HEK293 (cell line): ENCODE results near the gene LSM7.
A peak's percentile ranks its signal among the peaks of the same experiment; 100 is the strongest.

Experiments used
- CTCF ChIA-PET: fragments of 350-600 bp; formaldehyde crosslinking; extraction: SDS; loops from one replicate; lab custom pipeline; 2021; ENCODE audit warnings: antibody characterized with exemption; lab: Yijun Ruan, JAX
- POLR2A ChIA-PET: fragments of 300-600 bp; formaldehyde crosslinking; extraction: SDS; loops from one replicate; lab custom pipeline; 2020; ENCODE audit warnings: antibody characterized with exemption, inconsistent platforms; lab: Yijun Ruan, JAX
- H3K27ac ChIP-seq: fragments of 200-500 bp; sonication (Bioruptor generic); 2 replicates; pipeline ENCODE4 v1.5.1; 2014; ENCODE audit warnings: low read depth, low read length, control low read depth, inconsistent platforms; ENCODE audit errors: extremely low read depth
- H3K36me3 ChIP-seq, 2 experiments: fragments of 200-500 bp in 1 of 2; sonication (Bioruptor generic) in 1 of 2; 1 replicate in 1 of 2; 2 replicates in 1 of 2; pipeline ENCODE4 v1.5.1; 2014 to 2017; ENCODE audit warnings: inconsistent platforms in 2 of 2, low read length in 2 of 2; ENCODE audit not compliant: control insufficient read depth in 2 of 2, insufficient read depth in 1 of 2
- H3K4me1 ChIP-seq: fragments of 200-500 bp; sonication (Bioruptor generic); 2 replicates; pipeline ENCODE4 v1.5.1; 2014; ENCODE audit warnings: mild to moderate bottlenecking, low read length, inconsistent platforms; ENCODE audit not compliant: control insufficient read depth, insufficient read depth
- H3K4me3 ChIP-seq: 2 replicates; pipeline ENCODE4 v1.5.1; 2011; ENCODE audit warnings: low read depth, mild to moderate bottlenecking, control low read depth, low read length, moderate library complexity
- H3K9me3 ChIP-seq: fragments of 200-500 bp; sonication (Bioruptor generic); 2 replicates; pipeline ENCODE4 v1.5.1; 2014; ENCODE audit warnings: low read depth, low read length, inconsistent platforms; ENCODE audit not compliant: control insufficient read depth, insufficient read depth
- AEBP2 ChIP-seq: fragments of 450-650 bp; formaldehyde crosslinking; IDR thresholded peaks from 2 replicates; pipeline ENCODE4 v1.5.1; 2016; ENCODE audit warnings: missing biosample characterization, missing genetic modification characterization, borderline replicate concordance
- HOXC10 ChIP-seq: sonication (generic); formaldehyde crosslinking; IDR thresholded peaks from 2 replicates; pipeline ENCODE4 v1.8.1; 2023; ENCODE audit warnings: mild to moderate bottlenecking, missing genetic modification reagents
- MZF1 ChIP-seq: fragments of 450-650 bp; formaldehyde crosslinking; IDR thresholded peaks from 2 replicates; pipeline ENCODE4 v1.5.1; 2017; ENCODE audit warnings: missing biosample characterization, missing genetic modification characterization, borderline replicate concordance
- PRDM1 ChIP-seq: fragments of 450-650 bp; formaldehyde crosslinking; IDR thresholded peaks from 2 replicates; pipeline ENCODE4; 2016; ENCODE audit warnings: missing biosample characterization, missing genetic modification characterization
- ZBTB10 ChIP-seq: fragments of 450-650 bp; formaldehyde crosslinking; IDR thresholded peaks from 2 replicates; pipeline ENCODE4 v1.5.1; 2016; ENCODE audit warnings: missing biosample characterization, missing genetic modification characterization
- ZBTB17 ChIP-seq: fragments of 450-650 bp; formaldehyde crosslinking; IDR thresholded peaks from 2 replicates; pipeline ENCODE4 v1.5.1; 2016; ENCODE audit warnings: missing biosample characterization, missing genetic modification characterization
- ZNF148 ChIP-seq: fragments of 450-650 bp; formaldehyde crosslinking; IDR thresholded peaks from 2 replicates; pipeline ENCODE4 v1.5.0; 2017; ENCODE audit warnings: missing biosample characterization, missing genetic modification characterization, borderline replicate concordance
- ZNF26 ChIP-seq: fragments of 450-650 bp; formaldehyde crosslinking; IDR thresholded peaks from 2 replicates; pipeline ENCODE4 v1.5.1; 2016; ENCODE audit warnings: missing biosample characterization, missing genetic modification characterization
- ZNF335 ChIP-seq: fragments of 450-650 bp; formaldehyde crosslinking; conservative IDR thresholded peaks from 2 replicates; pipeline ENCODE4 v1.5.1; 2016; ENCODE audit warnings: missing biosample characterization, missing genetic modification characterization
- ZNF521 ChIP-seq: fragments of 450-650 bp; formaldehyde crosslinking; IDR thresholded peaks from 2 replicates; pipeline ENCODE4 v1.5.1; 2017; ENCODE audit warnings: missing biosample characterization, mild to moderate bottlenecking, missing genetic modification characterization
- ZNF529 ChIP-seq: fragments of 450-650 bp; formaldehyde crosslinking; IDR thresholded peaks from 2 replicates; pipeline ENCODE4 v1.5.1; 2017; ENCODE audit warnings: missing genetic modification characterization, missing biosample characterization; ENCODE audit not compliant: insufficient replicate concordance
- ZNF558 ChIP-seq: fragments of 450-650 bp; formaldehyde crosslinking; IDR thresholded peaks from 2 replicates; pipeline ENCODE4 v1.5.1; 2016; ENCODE audit warnings: missing biosample characterization, missing genetic modification characterization
- ZNF768 ChIP-seq: fragments of 450-650 bp; formaldehyde crosslinking; IDR thresholded peaks from 2 replicates; pipeline ENCODE4 v1.5.1; 2018; ENCODE audit warnings: missing biosample characterization, mild to moderate bottlenecking, missing genetic modification characterization
- ZSCAN30 ChIP-seq: fragments of 450-650 bp; IDR thresholded peaks from 2 replicates; pipeline ENCODE4 v1.5.1; 2018; ENCODE audit warnings: missing biosample characterization, mild to moderate bottlenecking, missing genetic modification characterization, moderate library complexity

Gene LSM7

GRCh38 chr19:2288338-2288817 is 40.0 kb downstream of the LSM7 start:
- CTCF ChIA-PET = interaction anchor here (0.7 to 1.0 kb wide), 3 partner anchors 13 to 349 kb away, joined by 3 read pairs; no protein-coding TSS in a partner anchor
- no peak overlapping the region for H3K4me3 ChIP-seq
- no peaks in the 10 kb centered on the region for H3K4me1 ChIP-seq
- TF ChIP-seq AEBP2 (tag by site-specific recombination) = no peak
- no peak for TF ChIP-seq ZNF26 (tag by site-specific recombination)
- POLR2A ChIA-PET = interaction anchor here (1.0 to 1.7 kb wide), 3 partner anchors 9 to 187 kb away, joined by 3 to 5 read pairs (median 4); partner anchors contain the start of genes GADD45B, LSM7 and SPPL2B
- no peaks in the 10 kb centered on the region for H3K9me3 ChIP-seq
- H3K27ac ChIP-seq = no peak overlapping the region
- no peaks in the 10 kb centered on the region for H3K36me3 ChIP-seq

- CTCF ChIA-PET = interaction anchor here (0.6 to 1.0 kb wide), 4 partner anchors 11 to 227 kb away, joined by 3 to 4 read pairs (median 4); no protein-coding TSS in a partner anchor
- TF ChIP-seq ZNF335 (tag by site-specific recombination) = 0 out of 2 replicates have a peak, but pooled peaks have one; percentile 8
- no peak for TF ChIP-seq HOXC10 (CRISPR knock-in tag)
- TF ChIP-seq ZBTB17 = peak; percentile 49; the same call in 1 of the 2 replicates
- TF ChIP-seq PRDM1 = 0 out of 2 replicates have a peak, but pooled peaks have one; percentile 6
- no peak for TF ChIP-seq ZNF521 (tag by site-specific recombination)
- TF ChIP-seq, all 188 proteins: peak for 3
- Histone ChIP-seq H3K27ac (no peak overlapping the region), H3K36me3 (no peaks in the 10 kb centered on the region), H3K4me3 (no peak overlapping the region), H3K9me3 (no peaks in the 10 kb centered on the region), H3K4me1 (no peaks in the 10 kb centered on the region)
- POLR2A ChIA-PET = interaction anchor here (1.5 to 1.7 kb wide), 2 partner anchors 9 to 188 kb away, joined by 3 to 4 read pairs; partner anchors contain the start of gene GADD45B
Measured at GRCh38 chr19:2287585-2288337, 40.6 kb downstream of the LSM7 start.

GRCh38 chr19:2286402-2287140 is 41.8 kb downstream of the LSM7 start:
- CTCF ChIA-PET = no interaction called here
- TF ChIP-seq ZNF768 (tag by site-specific recombination) (0 out of 2 replicates have a peak, but pooled peaks have one; percentile 31), MZF1 (no peak), ZNF529 (no peak)
- TF ChIP-seq, all 188 proteins: peak for 1
- POLR2A ChIA-PET = no interaction called here
- H3K4me1 ChIP-seq = no peaks in the 10 kb centered on the region
- H3K36me3 ChIP-seq = no peaks in the 10 kb centered on the region
- H3K4me3 ChIP-seq = no peak overlapping the region
- H3K9me3 ChIP-seq = no peaks in the 10 kb centered on the region
- H3K27ac ChIP-seq = no peak overlapping the region

- Histone ChIP-seq H3K4me1 (no peaks in the 10 kb centered on the region), H3K9me3 (no peaks in the 10 kb centered on the region), H3K4me3 (no peak overlapping the region), H3K36me3 (no peaks in the 10 kb centered on the region), H3K27ac (no peak overlapping the region)
- ChIA-PET CTCF (interaction anchor here (0.6 to 0.7 kb wide), 2 partner anchors 31 to 365 kb away, joined by 3 read pairs; no protein-coding TSS in a partner anchor), POLR2A (no interaction called here)
- TF ChIP-seq ZSCAN30 (no peak), ZNF148 (tag by site-specific recombination) (no peak), ZNF558 (no peak), ZBTB10 (tag by site-specific recombination) (no peak)
Measured at GRCh38 chr19:2283835-2284507, 44.4 kb downstream of the LSM7 start.
